Fibroblast of the aortic adventitia (primary cell): Measurements from ENCODE around the gene PHACTR3. TPM values are rescaled to one million over a fixed set of nuclear protein-coding genes. Genes with fewer than 3 reads are reported as not detected.
"Not testable (repeated sequence)": the region's sequence is repeated elsewhere in the genome, so short reads cannot be mapped to it uniquely, and the experiment has no call there.

Experiments used
- DNase-seq: peaks from one replicate; pipeline ENCODE4 v3.0.0-alpha.2; 2010; ENCODE audit warnings: low read depth
- H3K4me3 ChIP-seq: 2 replicates; pipeline ENCODE4 v1.5.1; 2011; ENCODE audit warnings: low read depth, mild to moderate bottlenecking, control low read depth, low read length, moderate library complexity
- small RNA-seq: library from RNA; depleted of rRNA; stranded (forward); fragments of <200 nt; gene quantifications from one replicate; pipeline ENCODE3, GENCODE V24; 2012
- total RNA-seq: library from RNA; depleted of rRNA; stranded (reverse); fragments of >200 nt; gene quantifications from 2 replicates; pipeline ENCODE4 v1.2.3, GENCODE V29; 2012; ENCODE audit warnings: low replicate concordance
- TF ChIP-seq, protein P1 (sequence below): IDR thresholded peaks from 2 replicates; pipeline ENCODE4 v1.5.1; 2011; ENCODE audit warnings: mild to moderate bottlenecking, low read length, control low read depth, inconsistent platforms; ENCODE audit not compliant: insufficient read depth

PHACTR3 gene
- total RNA-seq, 1 donor, result not detected

DNA sequence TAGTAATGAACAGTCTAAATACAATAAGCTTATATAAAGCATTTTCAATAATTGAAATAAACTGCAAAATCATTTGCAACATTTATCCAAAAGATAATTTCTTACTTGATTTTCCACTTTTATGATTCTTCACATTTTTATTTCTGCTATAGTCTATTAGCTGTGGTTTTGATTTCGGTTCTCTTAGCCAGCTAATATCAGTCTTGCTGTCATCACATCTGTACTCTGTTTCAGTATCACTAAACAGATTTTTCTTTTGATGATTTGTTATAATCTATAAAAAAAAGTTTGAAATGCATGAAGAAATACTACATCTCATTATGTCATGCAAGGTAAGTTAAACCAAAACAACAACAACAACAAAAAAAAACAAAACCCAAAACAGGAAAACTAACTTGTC is 275.9 kb downstream of the PHACTR3 start:
- TF ChIP-seq, protein P1, sequence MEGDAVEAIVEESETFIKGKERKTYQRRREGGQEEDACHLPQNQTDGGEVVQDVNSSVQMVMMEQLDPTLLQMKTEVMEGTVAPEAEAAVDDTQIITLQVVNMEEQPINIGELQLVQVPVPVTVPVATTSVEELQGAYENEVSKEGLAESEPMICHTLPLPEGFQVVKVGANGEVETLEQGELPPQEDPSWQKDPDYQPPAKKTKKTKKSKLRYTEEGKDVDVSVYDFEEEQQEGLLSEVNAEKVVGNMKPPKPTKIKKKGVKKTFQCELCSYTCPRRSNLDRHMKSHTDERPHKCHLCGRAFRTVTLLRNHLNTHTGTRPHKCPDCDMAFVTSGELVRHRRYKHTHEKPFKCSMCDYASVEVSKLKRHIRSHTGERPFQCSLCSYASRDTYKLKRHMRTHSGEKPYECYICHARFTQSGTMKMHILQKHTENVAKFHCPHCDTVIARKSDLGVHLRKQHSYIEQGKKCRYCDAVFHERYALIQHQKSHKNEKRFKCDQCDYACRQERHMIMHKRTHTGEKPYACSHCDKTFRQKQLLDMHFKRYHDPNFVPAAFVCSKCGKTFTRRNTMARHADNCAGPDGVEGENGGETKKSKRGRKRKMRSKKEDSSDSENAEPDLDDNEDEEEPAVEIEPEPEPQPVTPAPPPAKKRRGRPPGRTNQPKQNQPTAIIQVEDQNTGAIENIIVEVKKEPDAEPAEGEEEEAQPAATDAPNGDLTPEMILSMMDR, result no peak
- H3K4me3 ChIP-seq, result no peak overlapping the region
- no peak for DNase-seq

DNA sequence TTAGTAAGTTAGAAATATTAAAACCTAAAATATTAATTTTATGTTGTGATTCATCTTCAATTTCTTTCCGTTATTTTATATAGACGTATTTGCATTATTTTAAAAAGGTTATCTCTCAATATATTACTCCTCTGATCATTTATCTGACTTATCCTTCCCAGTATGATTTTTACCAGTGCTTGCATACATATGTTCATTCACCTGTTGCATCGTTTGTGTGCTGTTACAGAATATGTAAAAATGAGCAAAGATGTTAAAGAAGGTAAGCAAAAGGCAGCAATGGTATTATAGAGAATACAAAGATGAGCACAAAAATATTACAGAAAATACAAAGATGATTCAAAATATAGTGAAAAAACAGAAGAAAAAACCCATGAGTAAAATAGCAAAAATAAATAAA is 280.2 kb downstream of the PHACTR3 start:
- DNase-seq, result no peak
- TF ChIP-seq, protein P1, result no peak

DNA sequence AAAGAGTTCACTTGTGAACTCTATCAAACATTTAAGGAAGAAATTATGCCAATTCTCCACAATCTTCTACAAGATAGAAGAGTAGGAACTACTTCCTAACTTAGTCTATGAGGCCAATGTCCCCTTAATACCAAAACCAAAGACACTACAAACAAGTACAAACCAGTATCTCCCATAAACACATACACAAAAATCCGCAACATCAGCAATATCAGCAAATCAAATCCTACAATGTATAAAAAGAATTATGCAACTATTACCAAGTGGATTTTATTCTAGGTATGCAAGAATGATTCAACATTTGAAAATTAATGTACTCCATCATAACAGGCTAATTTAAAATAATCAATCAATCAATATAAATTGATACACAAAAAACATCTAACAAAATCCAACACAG is 283.7 kb downstream of the PHACTR3 start:
- no peak overlapping the region for H3K4me3 ChIP-seq
- no peak for DNase-seq
- TF ChIP-seq, protein P1, result no peak

More for the DNA sequence above, 280.2 kb downstream of the PHACTR3 start:
- H3K4me3 ChIP-seq, result no peak overlapping the region

- DNase-seq, H3K4me3 ChIP-seq: not testable (repeated sequence)
Measured at GRCh38 chr20:59890035-59890434, 285.7 kb downstream of the PHACTR3 start.

DNA sequence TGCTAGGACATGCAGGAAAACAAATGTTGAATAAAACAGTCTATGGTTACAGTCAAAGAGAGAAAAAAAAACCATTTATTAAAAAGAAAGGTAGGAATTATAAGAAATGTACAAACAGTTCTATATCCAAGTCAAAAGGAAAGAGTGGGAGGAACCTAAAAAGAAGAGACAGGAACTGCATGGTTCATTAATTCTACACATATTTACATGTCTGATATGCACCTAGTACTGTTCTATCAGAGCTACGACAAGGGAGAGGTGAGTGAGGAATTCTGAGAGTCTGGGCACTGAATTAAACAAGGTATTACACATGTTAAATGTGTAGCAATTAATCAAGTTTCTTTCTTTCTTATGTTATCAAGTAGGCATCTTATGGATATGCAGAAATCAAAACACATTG is 287.2 kb downstream of the PHACTR3 start:
- TF ChIP-seq, protein P1, result no peak
- DNase-seq, result no peak
- H3K4me3 ChIP-seq, result no peak overlapping the region

- DNase-seq, result no peak
- TF ChIP-seq, protein P1, result no peak
- H3K4me3 ChIP-seq, result no peak overlapping the region
Measured at GRCh38 chr20:59895908-59896307, 291.6 kb downstream of the PHACTR3 start.

Small RNA genes within 50 kb of the gene (small RNA-seq; reads per million reads assigned to genes)
- not detected for gene RNU7-141P
